ENCODE measurements around the gene HAO1. TPM values are rescaled to one million over a fixed set of nuclear protein-coding genes. Genes with fewer than 3 reads are reported as not detected.
"Not testable (repeated sequence)": the region's sequence is repeated elsewhere in the genome, so short reads cannot be mapped to it uniquely, and the experiment has no call there.

The HAO1 gene
- total RNA-seq, 1 experiment from 2014 or later: not detected

GRCh38 chr20:7855545-7855944 is 84.7 kb downstream of the HAO1 start:
- peak; percentile 24 for DNase-seq (ENCODE audit: low read depth)

DNA sequence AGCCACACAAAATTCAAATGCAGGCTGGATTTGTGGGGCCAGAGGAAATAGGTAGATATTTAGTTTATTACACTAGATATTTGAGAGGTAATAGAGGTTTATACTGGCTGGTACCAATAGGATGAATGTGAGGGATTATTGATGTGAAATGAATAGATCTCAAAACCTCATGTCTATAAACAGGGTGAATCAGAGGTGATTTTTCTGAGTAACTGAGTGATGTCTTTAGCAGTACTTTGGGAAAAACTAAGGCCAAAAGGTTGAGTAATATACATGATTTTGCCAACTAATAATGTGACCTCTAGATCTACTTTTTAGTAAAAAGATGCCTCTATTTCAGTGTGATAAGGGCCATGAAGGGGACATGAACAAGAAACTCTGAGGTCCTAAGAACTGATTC is 86.8 kb downstream of the HAO1 start:
- no peak for DNase-seq (ENCODE audit: low read depth)

GRCh38 chr20:7850775-7851490 is 89.3 kb downstream of the HAO1 start:
- DNase-seq (ENCODE audit: low read depth): peak; percentile 39

DNA sequence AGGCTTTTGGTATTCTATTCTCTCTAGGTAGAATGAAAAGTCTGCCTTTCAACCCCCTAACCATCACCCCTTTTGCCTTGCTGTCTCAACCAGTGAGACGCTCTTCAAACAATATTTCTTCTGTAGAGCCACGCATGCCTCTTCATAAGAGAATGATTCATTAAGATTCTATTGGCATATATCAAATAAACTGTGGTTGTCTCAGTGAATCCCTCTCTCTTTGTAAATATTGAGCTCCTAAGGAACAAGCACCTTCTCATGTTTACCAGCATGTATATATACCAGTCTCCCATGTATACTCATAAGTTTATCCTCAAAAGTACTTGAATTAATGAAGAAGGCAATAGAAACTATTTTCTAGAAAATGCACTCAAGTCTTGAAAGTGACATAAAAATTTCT is 90.6 kb downstream of the HAO1 start:
- DNase-seq (ENCODE audit: low read depth): no peak

DNA sequence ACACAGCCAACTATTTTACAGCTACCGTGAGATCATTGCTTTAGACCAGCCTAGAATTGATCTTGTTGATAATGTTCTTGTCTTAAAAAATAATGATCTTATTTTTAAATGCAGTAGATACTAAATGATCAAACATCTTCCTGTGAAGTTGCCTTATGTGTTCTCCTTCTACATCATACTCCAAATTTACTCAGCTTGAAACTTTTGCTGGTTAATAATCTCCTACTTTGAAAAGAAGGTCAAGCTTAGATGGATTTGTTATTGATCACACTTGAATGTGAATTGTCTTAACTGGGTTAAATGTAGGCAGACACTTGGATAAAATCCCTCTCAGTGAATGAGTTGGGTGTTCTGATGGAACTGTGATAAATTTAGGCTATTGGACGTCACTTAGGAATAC is 91.9 kb downstream of the HAO1 start:
- DNase-seq (ENCODE audit: low read depth): no peak

- DNase-seq (ENCODE audit: low read depth): peak; percentile 39
Measured at GRCh38 chr20:7843613-7844012, 96.6 kb downstream of the HAO1 start.

DNA sequence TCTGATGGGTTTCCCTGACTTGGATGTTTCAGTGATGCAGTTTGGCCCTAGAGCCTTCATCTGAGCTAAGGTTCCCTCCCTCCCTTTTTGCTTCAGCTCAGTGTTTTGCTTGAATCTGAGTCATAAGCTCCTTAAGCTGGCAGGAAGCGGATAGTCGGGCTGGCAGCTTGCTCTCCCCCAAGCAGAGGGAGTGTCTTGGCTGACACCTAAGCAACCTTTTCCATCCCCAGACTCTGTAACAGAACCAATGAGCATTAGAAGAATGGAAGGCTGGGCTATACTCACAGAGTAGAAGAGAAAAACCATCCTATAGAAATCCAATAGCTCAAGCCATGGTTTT is 98.3 kb downstream of the HAO1 start:
- peak; percentile 91 for DNase-seq (ENCODE audit: low read depth)

GRCh38 chr20:7841291-7841970 is 98.8 kb downstream of the HAO1 start:
- DNase-seq (ENCODE audit: low read depth): peak; percentile 78

DNA sequence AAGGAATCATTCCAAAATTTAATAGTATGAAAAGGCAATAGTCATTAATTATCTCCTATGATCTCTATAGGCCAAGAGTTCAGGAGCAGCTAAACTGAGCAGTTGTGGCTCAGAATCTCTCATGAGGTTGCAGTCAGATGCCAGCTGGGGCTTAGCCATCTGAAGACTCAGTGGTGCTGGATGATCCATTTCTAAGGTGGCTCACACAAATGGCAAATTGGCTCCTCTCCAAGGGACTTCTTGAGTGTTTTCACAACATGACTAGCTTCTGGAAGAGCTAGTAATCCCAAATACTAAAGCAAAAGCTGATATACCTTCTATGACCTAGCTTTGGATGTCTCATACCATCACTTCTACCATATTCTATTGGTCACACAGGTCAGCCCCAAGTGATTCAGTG is 104.2 kb downstream of the HAO1 start:
- DNase-seq (ENCODE audit: low read depth): no peak

GRCh38 chr20:7834441-7834840 is 105.8 kb downstream of the HAO1 start:
- not testable (repeated sequence) for DNase-seq (ENCODE audit: low read depth)

Other genes with a start within 250 kb of the HAO1 start
- gene TMX4, start 79.3 kb upstream of the HAO1 start, total RNA-seq (2014; rRNA removed; shearing (Covaris generic)): 53.2 and 56.6 TPM in 2 replicates
- gene PLCB1, start 191.8 kb upstream of the HAO1 start, total RNA-seq (2014; rRNA removed; shearing (Covaris generic)): 18.1 and 28.4 TPM in 2 replicates

Data from RPMI7951 (cell line).